LNCAP (cell line): Measurements from ENCODE around the gene CEP170B.

ENCODE experiments used
- TF ChIP-seq, protein P1 (sequence below): fragments of 450-650 bp; IDR thresholded peaks from 2 replicates; pipeline ENCODE4 v1.5.1; 2017; ENCODE audit warnings: mild to moderate bottlenecking

The CEP170B gene

DNA sequence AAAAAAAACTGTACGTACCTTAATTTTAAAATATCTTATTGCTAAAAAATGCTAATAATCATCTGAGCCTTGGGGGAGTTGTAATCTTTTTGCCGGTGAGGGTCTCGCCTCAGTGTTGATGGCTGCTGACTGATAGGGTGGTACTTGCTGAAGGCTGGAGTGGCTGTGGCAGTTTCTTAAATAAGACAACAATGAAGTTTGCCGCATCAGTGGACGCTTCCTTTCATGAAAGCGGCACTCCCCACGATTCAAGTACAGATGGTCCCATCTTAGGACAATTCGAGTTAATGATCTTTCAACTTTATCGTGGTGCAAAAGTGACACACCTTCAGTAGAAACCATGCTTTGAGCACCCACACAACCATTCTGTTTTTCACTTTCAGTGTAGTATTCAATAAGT is 52.0 kb downstream of the CEP170B start:
- TF ChIP-seq, protein P1, sequence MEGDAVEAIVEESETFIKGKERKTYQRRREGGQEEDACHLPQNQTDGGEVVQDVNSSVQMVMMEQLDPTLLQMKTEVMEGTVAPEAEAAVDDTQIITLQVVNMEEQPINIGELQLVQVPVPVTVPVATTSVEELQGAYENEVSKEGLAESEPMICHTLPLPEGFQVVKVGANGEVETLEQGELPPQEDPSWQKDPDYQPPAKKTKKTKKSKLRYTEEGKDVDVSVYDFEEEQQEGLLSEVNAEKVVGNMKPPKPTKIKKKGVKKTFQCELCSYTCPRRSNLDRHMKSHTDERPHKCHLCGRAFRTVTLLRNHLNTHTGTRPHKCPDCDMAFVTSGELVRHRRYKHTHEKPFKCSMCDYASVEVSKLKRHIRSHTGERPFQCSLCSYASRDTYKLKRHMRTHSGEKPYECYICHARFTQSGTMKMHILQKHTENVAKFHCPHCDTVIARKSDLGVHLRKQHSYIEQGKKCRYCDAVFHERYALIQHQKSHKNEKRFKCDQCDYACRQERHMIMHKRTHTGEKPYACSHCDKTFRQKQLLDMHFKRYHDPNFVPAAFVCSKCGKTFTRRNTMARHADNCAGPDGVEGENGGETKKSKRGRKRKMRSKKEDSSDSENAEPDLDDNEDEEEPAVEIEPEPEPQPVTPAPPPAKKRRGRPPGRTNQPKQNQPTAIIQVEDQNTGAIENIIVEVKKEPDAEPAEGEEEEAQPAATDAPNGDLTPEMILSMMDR: no peak

DNA sequence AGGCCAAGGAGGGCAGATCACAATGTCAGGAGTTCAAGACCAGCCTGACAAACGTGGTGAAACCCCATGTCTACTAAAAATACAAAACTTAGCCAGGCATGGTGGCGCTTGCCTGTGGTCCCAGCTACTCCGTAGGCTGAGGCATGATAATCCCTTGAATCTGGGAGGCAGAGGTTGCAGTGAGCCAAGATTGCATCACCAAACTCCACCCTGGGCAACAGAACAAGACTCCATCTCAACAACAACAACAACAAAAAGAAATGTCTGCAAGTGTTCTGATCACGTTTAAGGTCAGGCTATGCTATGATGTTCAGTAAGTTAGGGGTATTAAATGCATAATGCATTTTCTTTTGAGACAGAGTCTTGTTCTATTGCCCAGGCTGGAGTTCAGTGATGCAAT is 52.9 kb downstream of the CEP170B start:
- TF ChIP-seq, protein P1: no peak

DNA sequence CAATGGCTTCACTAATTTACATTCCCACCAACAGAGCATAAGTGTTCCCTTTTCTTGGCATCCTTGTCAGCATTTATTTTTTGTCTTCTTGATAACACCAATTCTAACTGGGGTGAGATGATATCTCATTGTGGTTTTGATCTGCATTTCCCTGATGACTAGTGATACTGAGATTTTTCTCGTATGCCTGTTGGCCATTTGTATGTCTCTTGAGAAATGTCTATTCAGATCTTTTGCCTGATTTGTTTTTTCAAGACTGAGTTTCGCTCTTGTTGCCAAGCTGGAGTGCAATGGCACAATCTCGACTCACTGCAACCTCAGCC is 54.9 kb downstream of the CEP170B start:
- TF ChIP-seq, protein P1: no peak

DNA sequence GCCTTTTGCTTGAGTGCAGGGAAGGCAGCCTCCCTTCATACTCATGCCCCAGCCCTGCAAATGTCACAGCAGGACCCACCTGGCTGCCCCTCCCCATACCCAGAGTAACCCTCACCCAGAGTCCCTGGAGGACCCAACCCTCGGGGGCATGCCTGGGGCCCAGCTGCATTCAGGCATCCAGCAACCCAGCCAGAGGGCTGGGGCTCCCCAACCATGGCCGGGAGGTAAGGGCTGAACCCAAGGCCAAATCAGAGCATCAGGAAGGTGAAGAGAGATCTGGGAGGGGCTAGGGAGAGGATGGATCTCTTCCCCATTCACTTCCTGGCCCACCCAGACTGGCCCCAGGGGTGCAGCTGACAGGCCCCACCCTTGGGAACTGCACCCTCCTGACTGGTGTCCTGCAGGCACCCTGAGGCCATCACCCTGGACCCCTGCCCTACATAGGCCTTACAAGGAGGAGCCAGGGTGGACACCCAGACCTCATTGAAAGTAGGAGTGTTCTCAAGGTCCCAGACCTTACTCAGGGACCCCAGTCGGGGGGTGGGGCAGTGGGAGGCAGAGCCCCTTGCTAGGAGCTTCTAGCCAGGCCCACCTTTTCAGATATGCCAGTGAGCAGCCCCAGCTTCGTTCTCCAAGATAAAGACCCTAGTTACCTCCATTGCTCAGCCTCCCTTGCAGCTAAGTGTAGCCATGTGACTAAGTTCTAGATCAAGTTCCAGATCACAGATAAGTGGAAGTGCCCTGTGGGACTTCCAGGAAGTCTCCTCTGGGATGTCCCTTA is 58.8 kb downstream of the CEP170B start:
- TF ChIP-seq, protein P1: no peak

DNA sequence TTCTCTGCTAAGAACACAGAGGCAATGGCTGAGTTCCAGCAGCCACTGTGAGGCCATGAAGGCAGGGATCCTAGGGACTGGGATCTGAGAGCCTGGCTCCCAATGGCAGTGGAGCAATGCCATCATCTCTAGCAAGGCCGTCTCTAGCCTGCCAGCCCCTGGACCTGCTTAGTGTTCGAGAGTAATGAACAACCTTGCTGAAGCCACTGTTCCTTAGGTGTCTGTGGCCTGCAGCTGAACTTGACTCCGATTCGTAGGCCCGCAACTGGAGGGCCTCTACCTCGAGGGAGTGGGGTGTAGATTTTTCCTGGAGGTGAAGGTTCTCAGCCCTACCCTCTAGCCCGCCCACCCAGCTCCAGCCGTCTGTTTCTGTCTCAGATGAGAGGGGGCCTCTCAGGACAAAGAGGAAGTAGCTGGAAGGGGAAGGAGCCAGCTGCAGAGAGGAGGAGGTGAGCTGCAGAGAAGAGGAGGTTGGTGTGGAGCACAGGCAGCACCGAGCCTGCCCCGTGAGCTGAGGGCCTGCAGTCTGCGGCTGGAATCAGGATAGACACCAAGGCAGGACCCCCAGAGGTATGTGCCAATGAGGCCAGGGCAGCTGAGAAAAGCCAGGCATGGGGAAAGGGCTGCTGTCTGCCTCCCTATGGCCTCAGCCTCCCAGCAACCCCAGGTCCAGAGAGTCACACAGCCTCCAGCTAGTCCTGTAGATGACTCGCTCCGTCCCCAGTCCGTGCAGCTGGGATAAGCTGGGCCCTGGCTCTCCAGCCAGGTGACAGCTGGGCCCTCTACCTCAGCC is 59.5 kb downstream of the CEP170B start, which contains the start of gene PLD4:
Gene PLD4 (plus strand): TSS at position 459 of the 793 bp plus-strand sequence. CDS start 2,262 bp downstream, outside the sequence.
- TF ChIP-seq, protein P1: no peak

DNA sequence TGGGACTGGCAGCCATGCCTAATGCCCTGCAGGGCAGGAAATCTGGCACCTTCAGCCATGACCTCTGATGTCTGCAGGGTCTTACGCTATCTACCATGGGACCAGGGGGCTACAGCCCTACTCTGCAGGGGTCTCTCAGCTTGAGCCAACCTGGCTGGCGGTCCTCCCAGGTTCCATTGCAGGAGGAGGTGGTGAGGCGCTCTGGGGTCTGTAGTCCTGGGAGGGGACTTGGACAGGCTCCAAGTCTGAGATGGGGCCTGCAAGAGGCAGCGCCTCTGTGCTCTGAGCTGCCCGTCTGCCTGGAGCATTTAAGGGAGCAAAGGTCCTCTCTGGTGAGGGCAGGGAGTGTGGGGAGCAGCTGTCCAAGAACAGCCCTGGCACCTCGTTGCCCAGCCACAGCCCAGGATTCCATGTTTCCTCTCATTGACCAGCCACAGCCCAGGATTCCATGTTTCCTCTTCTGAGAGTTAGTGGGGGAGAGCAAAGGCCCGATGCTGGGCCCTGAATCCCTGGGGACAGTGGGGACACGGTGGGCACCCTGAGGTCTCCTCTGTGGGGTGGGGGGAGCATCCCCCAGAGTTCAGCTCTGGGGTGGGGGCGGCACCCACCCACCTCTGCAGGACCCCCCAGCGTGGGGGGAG is 60.3 kb downstream of the CEP170B start:
- TF ChIP-seq, protein P1: no peak

DNA sequence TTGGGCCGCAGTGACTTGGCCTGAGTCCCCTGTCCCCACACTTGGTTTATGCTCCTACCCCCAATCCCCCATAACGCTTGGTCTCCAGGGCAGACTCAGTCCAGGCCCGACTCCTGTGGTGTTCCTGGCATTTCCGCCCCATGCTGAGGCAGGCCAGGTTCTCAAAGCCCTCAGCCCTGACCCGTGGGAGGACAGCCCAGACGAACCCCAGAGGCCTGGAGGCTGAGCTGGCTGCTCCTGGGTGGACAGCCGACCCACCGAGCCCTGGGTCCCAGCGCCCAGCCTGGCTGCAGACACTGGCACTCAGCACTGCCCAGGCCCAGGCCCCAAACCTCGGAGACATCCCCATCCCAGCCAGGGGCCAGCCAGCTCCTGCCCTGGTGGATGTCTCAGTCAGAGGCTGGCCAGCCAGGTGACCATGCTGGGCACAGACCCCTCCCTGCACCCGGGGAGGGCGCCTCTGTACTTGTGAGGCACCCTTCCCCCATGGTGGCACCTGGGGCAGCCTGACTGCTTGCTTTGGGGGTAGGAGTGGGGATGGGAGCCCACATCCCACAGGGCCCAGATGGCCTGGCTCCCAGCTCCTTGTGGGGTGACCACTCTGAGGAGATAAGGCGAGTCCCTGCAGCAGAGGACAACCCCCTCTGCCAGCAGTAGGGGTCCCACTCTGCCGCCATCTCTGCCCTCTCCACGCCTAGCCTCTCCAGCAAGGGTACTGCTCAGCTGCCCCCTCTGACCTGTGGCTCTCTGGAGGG is 61.0 kb downstream of the CEP170B start:
- TF ChIP-seq, protein P1: no peak
